Measurements from ENCODE around the gene ZBTB33. TPM values are rescaled to one million over a fixed set of nuclear protein-coding genes. Genes with fewer than 3 reads are reported as not detected.

Gene ZBTB33
- total and polyA plus RNA-seq, 4 donors, result 6.1 to 18.1 (median 11.5) TPM

GRCh38 chrX:120260369-120260768 lies 9.8 kb downstream of the ZBTB33 start:
- DNase-seq (ENCODE audit: low spot score), result no peak
- H3K9me3 ChIP-seq (ENCODE audit: control insufficient read depth in 4 of 4, low read length in 3 of 4), result no peaks in the 10 kb centered on the region
- H3K4me1 ChIP-seq (ENCODE audit: control insufficient read depth in 4 of 4, insufficient read depth in 4 of 4, low read length in 3 of 4), result no peaks in the 10 kb centered on the region
- 74% methylated on average over 3 of the region's 3 CpGs for WGBS
- H3K27ac ChIP-seq (ENCODE audit: low read depth in 1 of 2, low read length in 2 of 2), result no peak overlapping the region
- H3K9ac ChIP-seq (ENCODE audit: low read depth in 1 of 2, low read length in 2 of 2), result no peak overlapping the region
- no peak overlapping the region for H3K4me3 ChIP-seq (ENCODE audit: low read depth in 1 of 3, low read length in 3 of 3)
- TF ChIP-seq TAF1 (conservative IDR thresholded peaks at IDR 0.05) (no peak), SP1 (IDR thresholded peaks at IDR 0.05) (no peak), FOXA1 (IDR thresholded peaks at IDR 0.05) (no peak), GABPA (IDR thresholded peaks at IDR 0.05 in 1 of 2, conservative IDR thresholded peaks at IDR 0.05 in 1 of 2) (no peak), NR2F2 (IDR thresholded peaks at IDR 0.05) (no peak), RAD21 (IDR thresholded peaks at IDR 0.05) (no peak), REST (IDR thresholded peaks at IDR 0.05) (no peak), CTCF (IDR thresholded peaks at IDR 0.05; ENCODE audit: low read depth, low read length, missing input control) (no peak)
- H3K36me3 ChIP-seq (ENCODE audit: control insufficient read depth in 4 of 4, insufficient read depth in 3 of 4, low read depth in 1 of 4, low read length in 3 of 4), result no peaks in the 10 kb centered on the region
- H3K27me3 ChIP-seq (ENCODE audit: control insufficient read depth in 4 of 4, insufficient read depth in 4 of 4, low read length in 3 of 4), result no peaks in the 10 kb centered on the region

- Histone ChIP-seq H3K9ac (ENCODE audit: low read depth in 1 of 2, low read length in 2 of 2) (no peak overlapping the region), H3K27me3 (ENCODE audit: control insufficient read depth in 4 of 4, insufficient read depth in 4 of 4, low read length in 3 of 4) (no peaks in the 10 kb centered on the region), H3K27ac (ENCODE audit: low read depth in 1 of 2, low read length in 2 of 2) (no peak overlapping the region), H3K4me3 (ENCODE audit: low read depth in 1 of 3, low read length in 3 of 3) (no peak overlapping the region), H3K36me3 (ENCODE audit: control insufficient read depth in 4 of 4, insufficient read depth in 3 of 4, low read depth in 1 of 4, low read length in 3 of 4) (no peaks in the 10 kb centered on the region), H3K9me3 (ENCODE audit: control insufficient read depth in 4 of 4, low read length in 3 of 4) (no peaks in the 10 kb centered on the region), H3K4me1 (ENCODE audit: control insufficient read depth in 4 of 4, insufficient read depth in 4 of 4, low read length in 3 of 4) (no peaks in the 10 kb centered on the region)
- DNase-seq (ENCODE audit: low spot score), result no peak
- WGBS, result 88% methylated on average over 8 of the region's 8 CpGs
- TF ChIP-seq HNF4G (IDR thresholded peaks at IDR 0.05) (no peak), YY1 (IDR thresholded peaks at IDR 0.05) (no peak), RXRA (IDR thresholded peaks at IDR 0.05) (no peak), SP1 (IDR thresholded peaks at IDR 0.05) (no peak), ATF3 (IDR thresholded peaks at IDR 0.05) (no peak), MAX (IDR thresholded peaks at IDR 0.05) (no peak), GABPA (IDR thresholded peaks at IDR 0.05 in 1 of 2, conservative IDR thresholded peaks at IDR 0.05 in 1 of 2) (no peak), ZBTB33 (IDR thresholded peaks at IDR 0.05) (no peak), REST (IDR thresholded peaks at IDR 0.05) (no peak), RAD21 (IDR thresholded peaks at IDR 0.05) (no peak), HNF4A (conservative IDR thresholded peaks at IDR 0.05) (no peak), CTCF (IDR thresholded peaks at IDR 0.05; ENCODE audit: low read depth, low read length, missing input control) (no peak), FOXA2 (IDR thresholded peaks at IDR 0.05) (no peak), EGR1 (IDR thresholded peaks at IDR 0.05; ENCODE audit: low read depth in 2 of 2) (no peak)
Measured at GRCh38 chrX:120262859-120263708, 12.5 kb downstream of the ZBTB33 start.
